PC-3 (cell line): ENCODE measurements around the gene MEST. TPM values are rescaled to one million over a fixed set of nuclear protein-coding genes. Genes with fewer than 3 reads are reported as not detected.

Experiments
- ATAC-seq: fragments of 200-7000 bp; cut with Tn5 transposase; 2 replicates; pipeline ENCODE4 v1.9.1; 2020; ENCODE audit warnings: mild to moderate bottlenecking, moderate library complexity
- BruUV-seq: library from RNA; stranded (reverse); fragments of 400-500 nt; replicated peaks from 2 replicates; lab custom pipeline; 2021; lab: Mats Ljungman, UMichigan
- CTCF ChIA-PET: fragments of 300-600 bp; sonication (Branson Sonifier 250); formaldehyde crosslinking; loops from one replicate; lab custom pipeline; 2022; ENCODE audit warnings: antibody characterized with exemption; lab: Charles Lee
- POLR2A ChIA-PET: fragments of 300-600 bp; sonication (Branson Sonifier 250); formaldehyde crosslinking; loops from one replicate; lab custom pipeline; 2022; ENCODE audit warnings: antibody characterized with exemption; ENCODE audit not compliant: unreplicated experiment; lab: Charles Lee
- DNase-seq: peaks from one replicate; pipeline ENCODE4 v3.0.0-alpha.2; 2015
- H2AFZ ChIP-seq: fragments of 300-600 bp; sonication (generic); 2 replicates; pipeline ENCODE4 v1.6.0; 2016; ENCODE audit warnings: antibody characterized with exemption, low read length
- H3F3A ChIP-seq: fragments of 300-600 bp; sonication (generic); one replicate; pipeline ENCODE4 v1.6.0; 2017; ENCODE audit warnings: antibody characterized with exemption, low read length, control low read depth, mild to moderate bottlenecking; ENCODE audit not compliant: unreplicated experiment
- H3K27ac ChIP-seq: fragments of 300-600 bp; sonication (generic); 2 replicates; pipeline ENCODE4 v1.5.1; 2016; ENCODE audit warnings: mild to moderate bottlenecking, low read length
- H3K27me3 ChIP-seq: fragments of 300-600 bp; sonication (generic); 2 replicates; pipeline ENCODE4 v1.6.1; 2016; ENCODE audit warnings: low read length, mixed read lengths
- H3K36me3 ChIP-seq: fragments of 300-600 bp; sonication (generic); 2 replicates; pipeline ENCODE4 v1.6.1; 2016; ENCODE audit warnings: low read depth, mixed run types, low read length, mixed read lengths
- H3K4me1 ChIP-seq: fragments of 300-600 bp; sonication (generic); 2 replicates; pipeline ENCODE4 v1.5.1; 2016; ENCODE audit warnings: low read length; ENCODE audit not compliant: insufficient read depth
- H3K4me2 ChIP-seq: fragments of 300-600 bp; sonication (generic); 2 replicates; pipeline ENCODE4 v1.6.0; 2016; ENCODE audit warnings: low read length
- H3K4me3 ChIP-seq: fragments of 300-600 bp; sonication (generic); 2 replicates; pipeline ENCODE4 v1.5.1; 2016; ENCODE audit warnings: mild to moderate bottlenecking, low read length, mixed read lengths
- H3K79me2 ChIP-seq: fragments of 300-600 bp; sonication (generic); 2 replicates; pipeline ENCODE4 v1.6.1; 2017; ENCODE audit warnings: low read length, mixed read lengths
- H3K9ac ChIP-seq: fragments of 300-600 bp; sonication (generic); 2 replicates; pipeline ENCODE4 v1.6.0; 2016; ENCODE audit warnings: mild to moderate bottlenecking, low read length
- H3K9me2 ChIP-seq: fragments of 300-600 bp; sonication (generic); replicated peaks from 2 replicates; pipeline ENCODE4 v1.6.1; 2016; ENCODE audit warnings: mixed run types, low read length, mixed read lengths
- H3K9me3 ChIP-seq: fragments of 300-600 bp; sonication (generic); 2 replicates; pipeline ENCODE4 v1.6.1; 2016; ENCODE audit warnings: low read length, mixed read lengths
- H4K20me1 ChIP-seq: fragments of 300-600 bp; sonication (generic); 2 replicates; pipeline ENCODE4 v1.6.1; 2016; ENCODE audit warnings: low read length, mixed read lengths
- CTCF ChIP-seq: fragments of 300-600 bp; sonication (generic); conservative IDR thresholded peaks from 2 replicates; pipeline ENCODE4 v1.5.1; 2017; ENCODE audit warnings: antibody characterized with exemption, low read depth, mild to moderate bottlenecking, low read length
- EZH2 ChIP-seq: fragments of 300-600 bp; sonication (generic); IDR thresholded peaks from one replicate; pipeline ENCODE4 v1.6.1; 2017; ENCODE audit warnings: antibody characterized with exemption, mild to moderate bottlenecking, low read length; ENCODE audit not compliant: unreplicated experiment
- EZH2phosphoT487 ChIP-seq: fragments of 300-600 bp; sonication (generic); IDR thresholded peaks from 2 replicates; pipeline ENCODE4 v1.6.1; 2018; ENCODE audit warnings: mild to moderate bottlenecking, antibody characterized with exemption, low read length, borderline replicate concordance
- intact Hi-C: fragments of 100-400 bp; cut with micrococcal nuclease; formaldehyde crosslinking; loops from 2 replicates; pipeline ENCODE4 v1.9.0; 2023
- total RNA-seq: library from RNA; depleted of rRNA; stranded (reverse); fragments of >200 nt; gene quantifications from 2 replicates; pipeline ENCODE4 v1.2.3, GENCODE V29; 2014

Gene MEST
- total RNA-seq, 1 experiment from 2014 or later: 25.2 TPM

GRCh38 chr7:130479716-130480400 is 12.0 kb upstream of the MEST start:
- ChIA-PET CTCF (no interaction called here), POLR2A (no interaction called here)
- DNase-seq (no peak), ATAC-seq (no peak)
- H3K27me3 ChIP-seq: no peaks in the 10 kb centered on the region
- no peak overlapping the region for H2AFZ ChIP-seq
- no peaks in the 10 kb centered on the region; the same call in 1 of the 2 replicates for H3K36me3 ChIP-seq
- H4K20me1 ChIP-seq: no peaks in the 10 kb centered on the region
- H3K9me2 ChIP-seq: no peaks in the 10 kb centered on the region
- H3K4me3 ChIP-seq: no peak overlapping the region
- H3K9me3 ChIP-seq: peaks cover 8% of the 10 kb centered on the region; the same call in 1 of the 2 replicates
- H3K79me2 ChIP-seq: no peaks in the 10 kb centered on the region
- no peak overlapping the region for H3K9ac ChIP-seq
- no peak overlapping the region for H3K4me2 ChIP-seq
- H3K4me1 ChIP-seq: no peaks in the 10 kb centered on the region
- no peaks in the 10 kb centered on the region for H3F3A ChIP-seq
- intact Hi-C loops: no loop called here
- H3K27ac ChIP-seq: no peak overlapping the region
- BruUV-seq: no TSS peak
- TF ChIP-seq EZH2phosphoT487: no peak
- TF ChIP-seq EZH2: no peak
- TF ChIP-seq CTCF: no peak

GRCh38 chr7:130481898-130482297 is 10.0 kb upstream of the MEST start:
- Histone ChIP-seq H3K4me1 (peaks cover 9% of the 10 kb centered on the region), H2AFZ (no peak overlapping the region), H3K9me3 (peaks cover 8% of the 10 kb centered on the region; the same call in 1 of the 2 replicates), H3K4me3 (no peak overlapping the region), H3K4me2 (no peak overlapping the region), H3K9ac (no peak overlapping the region), H3K9me2 (no peaks in the 10 kb centered on the region), H3K27me3 (no peaks in the 10 kb centered on the region), H3K79me2 (peaks cover 9% of the 10 kb centered on the region), H3K36me3 (no peaks in the 10 kb centered on the region; the same call in 1 of the 2 replicates), H4K20me1 (no peaks in the 10 kb centered on the region), H3F3A (no peaks in the 10 kb centered on the region), H3K27ac (no peak overlapping the region)
- ATAC-seq (no peak), DNase-seq (no peak)
- no TSS peak for BruUV-seq
- TF ChIP-seq CTCF: no peak
- TF ChIP-seq EZH2: no peak
- TF ChIP-seq EZH2phosphoT487: no peak
- CTCF ChIA-PET: no interaction called here
- POLR2A ChIA-PET: no interaction called here
- intact Hi-C loops: no loop called here

GRCh38 chr7:130483031-130483430 is 8.9 kb upstream of the MEST start:
- CTCF ChIA-PET: no interaction called here
- BruUV-seq: no TSS peak

More at GRCh38 chr7:130483031-130483430, 8.9 kb upstream of the MEST start:
- DNase-seq: no peak
- H3K27ac ChIP-seq: no peak overlapping the region
- no peaks in the 10 kb centered on the region for H4K20me1 ChIP-seq
- ATAC-seq: no peak
- peaks cover 14% of the 10 kb centered on the region for H3K4me1 ChIP-seq
- H3K9ac ChIP-seq: no peak overlapping the region
- H3K9me2 ChIP-seq: no peaks in the 10 kb centered on the region
- H3K79me2 ChIP-seq: peaks cover 19% of the 10 kb centered on the region
- TF ChIP-seq EZH2 (no peak), EZH2phosphoT487 (no peak), CTCF (no peak)
- H3K27me3 ChIP-seq: no peaks in the 10 kb centered on the region
- no peaks in the 10 kb centered on the region; the same call in 1 of the 2 replicates for H3K36me3 ChIP-seq
- no peaks in the 10 kb centered on the region for H3F3A ChIP-seq
- no peak overlapping the region for H2AFZ ChIP-seq
- POLR2A ChIA-PET: no interaction called here
- H3K4me2 ChIP-seq: no peak overlapping the region
- peaks cover 1% of the 10 kb centered on the region; the same call in 1 of the 2 replicates for H3K9me3 ChIP-seq
- H3K4me3 ChIP-seq: no peak overlapping the region
- intact Hi-C loops: no loop called here
